Activated CD8-positive, alpha-beta T cell treated with anti-CD3 and anti-CD28 coated beads for 36 hours (primary cell): ENCODE results near the gene YY1. TPM values are rescaled to one million over a fixed set of nuclear protein-coding genes. Genes with fewer than 3 reads are reported as not detected.
A peak's percentile ranks its signal among the peaks of the same experiment; 100 is the strongest.

ENCODE experiments used
- ATAC-seq: fragments of 200-7000 bp; cut with Tn5 transposase; one replicate; pipeline ENCODE4 v1.10.0; 2021; ENCODE audit warnings: mild to moderate bottlenecking, moderate library complexity
- CTCF ChIA-PET: fragments of 350-600 bp; sonication (Branson Sonifier 250); formaldehyde crosslinking; loops from one replicate; lab custom pipeline; 2021; ENCODE audit warnings: antibody characterized with exemption; lab: Charles Lee
- POLR2A ChIA-PET: fragments of 350-600 bp; sonication (Branson Sonifier 250); formaldehyde crosslinking; loops from one replicate; lab custom pipeline; 2021; ENCODE audit warnings: antibody characterized with exemption; lab: Charles Lee
- DNase-seq: peaks from one replicate; pipeline ENCODE4 v3.0.0-alpha.2; 2020
- H3K27ac Mint-ChIP-seq: one replicate; pipeline ENCODE4 v1.8.0; 2021; ENCODE audit warnings: mild to moderate bottlenecking, mixed read lengths
- H3K27me3 Mint-ChIP-seq: one replicate; pipeline ENCODE4 v1.8.0; 2021; ENCODE audit warnings: mixed read lengths
- H3K36me3 Mint-ChIP-seq: one replicate; pipeline ENCODE4 v1.8.0; 2021; ENCODE audit warnings: low read depth, mixed read lengths
- H3K4me1 Mint-ChIP-seq: one replicate; pipeline ENCODE4 v1.8.0; 2021; ENCODE audit warnings: low read depth, mixed read lengths
- H3K4me3 Mint-ChIP-seq: one replicate; pipeline ENCODE4 v1.8.0; 2021; ENCODE audit warnings: mild to moderate bottlenecking, moderate library complexity, mixed read lengths
- H3K9me3 Mint-ChIP-seq: one replicate; pipeline ENCODE4 v1.8.0; 2021; ENCODE audit warnings: mixed read lengths
- CTCF ChIP-seq: fragments of 200-600 bp; IDR thresholded peaks from one replicate; pipeline ENCODE4 v1.8.0; 2022; ENCODE audit warnings: antibody characterized with exemption, mild to moderate bottlenecking
- intact Hi-C: fragments of 100-400 bp; cut with micrococcal nuclease; formaldehyde crosslinking; loops from one replicate; pipeline ENCODE4 v1.10.0; 2022
- total RNA-seq, 2 experiments: library from RNA; stranded (reverse); gene quantifications; one replicate each; pipeline ENCODE4 v1.2.3, GENCODE V29; 2021

Gene YY1
- total RNA-seq, 2 experiments from 2014 or later, result 105 TPM

GRCh38 chr14:100241279-100241678, 2.3 kb downstream of the YY1 start:
- H3K36me3 Mint-ChIP-seq, result peaks cover 49% of the 10 kb centered on the region
- intact Hi-C loops, result no loop called here
- no peak for TF ChIP-seq CTCF
- H3K9me3 Mint-ChIP-seq, result no peaks in the 10 kb centered on the region
- POLR2A ChIA-PET, result interaction anchor here (0.5 to 2.0 kb wide), 9 partner anchors 8 to 176 kb away, joined by 3 to 8 read pairs (median 3); partner anchors contain the start of gene EVL
- ATAC-seq, result no peak
- H3K4me1 Mint-ChIP-seq, result peaks cover 45% of the 10 kb centered on the region
- peak overlapping the region; percentile 97 for H3K4me3 Mint-ChIP-seq
- DNase-seq, result no peak
- H3K27ac Mint-ChIP-seq, result peak overlapping the region; percentile 93
- CTCF ChIA-PET, result interaction anchor here (0.6 to 4.8 kb wide), 27 partner anchors 10 to 270 kb away, joined by 3 to 21 read pairs (median 5); a partner anchor contains a TSS
- H3K27me3 Mint-ChIP-seq, result no peaks in the 10 kb centered on the region

- H3K4me3 Mint-ChIP-seq, result peak overlapping the region; percentile 97
- peaks cover 44% of the 10 kb centered on the region for H3K36me3 Mint-ChIP-seq
- intact Hi-C loops, result no loop called here
- no peak for TF ChIP-seq CTCF
- no peaks in the 10 kb centered on the region for H3K9me3 Mint-ChIP-seq
- no peaks in the 10 kb centered on the region for H3K27me3 Mint-ChIP-seq
- H3K4me1 Mint-ChIP-seq, result peaks cover 51% of the 10 kb centered on the region
- H3K27ac Mint-ChIP-seq, result peak overlapping the region; percentile 63
- POLR2A ChIA-PET, result interaction anchor here (1.1 kb wide), 1 partner anchor 44 kb away, joined by 3 read pairs; no protein-coding TSS in a partner anchor
- CTCF ChIA-PET, result interaction anchor here (0.7 to 4.8 kb wide), 4 partner anchors 15 to 50 kb away, joined by 3 to 21 read pairs (median 8); no protein-coding TSS in a partner anchor
- DNase-seq (no peak), ATAC-seq (no peak)
Measured at GRCh38 chr14:100243020-100243419, 4.1 kb downstream of the YY1 start.

- Mint-ChIP-seq H3K4me3 (no peak overlapping the region), H3K36me3 (peaks cover 41% of the 10 kb centered on the region)
Measured at GRCh38 chr14:100246809-100247428, 8.0 kb downstream of the YY1 start.

GRCh38 chr14:100250732-100251465, 12.0 kb downstream of the YY1 start:
- TF ChIP-seq CTCF, result no peak
- CTCF ChIA-PET, result interaction anchor here (0.9 to 1.0 kb wide), 3 partner anchors 10 to 52 kb away, joined by 3 to 5 read pairs (median 4); no protein-coding TSS in a partner anchor
- H3K4me3 Mint-ChIP-seq, result no peak overlapping the region
- DNase-seq (no peak), ATAC-seq (no peak)
- peak overlapping the region; percentile 12 for H3K27ac Mint-ChIP-seq
- intact Hi-C loops, result no loop called here
- no peaks in the 10 kb centered on the region for H3K9me3 Mint-ChIP-seq
- H3K36me3 Mint-ChIP-seq, result peaks cover 35% of the 10 kb centered on the region
- H3K4me1 Mint-ChIP-seq, result peaks cover 75% of the 10 kb centered on the region
- no peaks in the 10 kb centered on the region for H3K27me3 Mint-ChIP-seq
- POLR2A ChIA-PET, result interaction anchor here (0.6 to 1.5 kb wide), 3 partner anchors 9 to 42 kb away, joined by 3 to 6 read pairs (median 5); no protein-coding TSS in a partner anchor

More at GRCh38 chr14:100246809-100247428, 8.0 kb downstream of the YY1 start:
- POLR2A ChIA-PET, result interaction anchor here (0.6 to 0.9 kb wide), 3 partner anchors 11 to 103 kb away, joined by 3 to 4 read pairs (median 3); no protein-coding TSS in a partner anchor
- Mint-ChIP-seq H3K27ac (peak overlapping the region; percentile 78), H3K4me1 (peaks cover 71% of the 10 kb centered on the region), H3K9me3 (no peaks in the 10 kb centered on the region), H3K27me3 (no peaks in the 10 kb centered on the region)
- peak; percentile 32 for ATAC-seq
- TF ChIP-seq CTCF, result no peak
- DNase-seq, result no peak
- intact Hi-C loops, result no loop called here
- CTCF ChIA-PET, result interaction anchor here (0.6 to 2.7 kb wide), 6 partner anchors 15 to 39 kb away, joined by 3 to 10 read pairs (median 4); no protein-coding TSS in a partner anchor
